ENCODE data around the gene SCN1B. TPM values are rescaled to one million over a fixed set of nuclear protein-coding genes. Genes with fewer than 3 reads are reported as not detected.

Gene SCN1B
- total RNA-seq, 4 donors from 2014 or later = 8.3 to 15.7 (median 12.8) TPM

GRCh38 chr19:34998777-34999497 is 31.3 kb upstream of the SCN1B start:
- Histone ChIP-seq H3K36me3 (peaks cover 0 to 11% (median 3%) of the 10 kb centered on the region in 4 donors), H3K27ac (replicated peaks in 1 of 4) (peak overlapping the region; percentile 93 to 100 (median 99)), H3K9me3 (no peaks in the 10 kb centered on the region), H3K4me1 (peaks cover 50 to 71% (median 67%) of the 10 kb centered on the region in 4 donors), H3K4me3 (peak overlapping the region; percentile 97 to 99 (median 98)), H3K27me3 (no peaks in the 10 kb centered on the region)
- 41% methylated on average over 13 of the region's 13 CpGs for WGBS
- intact Hi-C loops (cut with DNase I) = no loop called here
- no peak for DNase-seq (ENCODE audit: extremely low spot score)
- TF ChIP-seq POLR2AphosphoS5 (IDR thresholded peaks at IDR 0.05) (no peak), EP300 (IDR thresholded peaks at IDR 0.05) (no peak), CTCF (IDR thresholded peaks at IDR 0.05) (no peak), POLR2A (IDR thresholded peaks at IDR 0.05; ENCODE audit: low read depth) (no peak)

- DNase-seq (ENCODE audit: extremely low spot score) = peak; percentile 96
- H3K4me3 ChIP-seq = peak within 1 kb of the TSS; percentile 97 to 99 (median 98)
- H3K27me3 ChIP-seq = no peaks in the 10 kb centered on the region
- intact Hi-C loops (cut with DNase I) = no loop called here
- peaks cover 0 to 16% (median 3%) of the 10 kb centered on the region in 4 donors for H3K36me3 ChIP-seq
- TF ChIP-seq POLR2AphosphoS5 (IDR thresholded peaks at IDR 0.05) (peak; percentile 91 to 95), EP300 (IDR thresholded peaks at IDR 0.05) (no peak), POLR2A (IDR thresholded peaks at IDR 0.05; ENCODE audit: low read depth) (peak; percentile 56)
- H3K9me3 ChIP-seq = no peaks in the 10 kb centered on the region
- peak within 1 kb of the TSS; percentile 93 to 100 (median 99) for H3K27ac ChIP-seq (replicated peaks in 1 of 4)
- under 1% methylated on average over 16 of the region's 45 CpGs for WGBS
- H3K4me1 ChIP-seq = peaks cover 58 to 74% (median 71%) of the 10 kb centered on the region in 4 donors
Measured at GRCh38 chr19:34999498-35000337, 30.6 kb upstream of the SCN1B start, which contains the start of gene GRAMD1A. Gene GRAMD1A (plus strand): TSS chr19:35000323. CDS start chr19:35000479, 156 bp downstream.

GRCh38 chr19:35000338-35000646 is 30.0 kb upstream of the SCN1B start:
- no peaks in the 10 kb centered on the region for H3K9me3 ChIP-seq
- no peak for TF ChIP-seq CTCF (IDR thresholded peaks at IDR 0.05)
- no peak for TF ChIP-seq EP300 (IDR thresholded peaks at IDR 0.05)
- no peak for TF ChIP-seq POLR2A (IDR thresholded peaks at IDR 0.05; ENCODE audit: low read depth)
- no peak for TF ChIP-seq POLR2AphosphoS5 (IDR thresholded peaks at IDR 0.05)
- peak overlapping the region; percentile 93 to 100 (median 99) for H3K27ac ChIP-seq (replicated peaks in 1 of 4)
- peak overlapping the region; percentile 97 to 99 (median 98) for H3K4me3 ChIP-seq
- intact Hi-C loops (cut with DNase I) = no loop called here
- no peak for DNase-seq (ENCODE audit: extremely low spot score)
- no peaks in the 10 kb centered on the region for H3K27me3 ChIP-seq
- H3K4me1 ChIP-seq = peaks cover 62 to 74% (median 69%) of the 10 kb centered on the region in 4 donors
- peaks cover 0 to 22% (median 4%) of the 10 kb centered on the region in 4 donors for H3K36me3 ChIP-seq
- WGBS = no CpG with 5 or more reads among the region's 37 CpGs

- DNase-seq (ENCODE audit: extremely low spot score) = no peak
- peak overlapping the region; percentile 93 to 100 (median 99) for H3K27ac ChIP-seq (replicated peaks in 1 of 4)
- H3K36me3 ChIP-seq = peaks cover 0 to 28% (median 10%) of the 10 kb centered on the region in 4 donors
- H3K4me3 ChIP-seq = peak overlapping the region; percentile 97 to 99 (median 98)
- no peaks in the 10 kb centered on the region for H3K27me3 ChIP-seq
- H3K9me3 ChIP-seq = no peaks in the 10 kb centered on the region
- 1% methylated on average over 29 of the region's 46 CpGs for WGBS
- intact Hi-C loops (cut with DNase I) = no loop called here
- TF ChIP-seq POLR2AphosphoS5 (IDR thresholded peaks at IDR 0.05) (peak in 1 of 2 donors; percentile 24), CTCF (IDR thresholded peaks at IDR 0.05) (no peak), EP300 (IDR thresholded peaks at IDR 0.05) (no peak), POLR2A (IDR thresholded peaks at IDR 0.05; ENCODE audit: low read depth) (no peak)
- H3K4me1 ChIP-seq = peaks cover 62 to 78% (median 71%) of the 10 kb centered on the region in 4 donors
Measured at GRCh38 chr19:35000647-35001501, 29.4 kb upstream of the SCN1B start.
